A673 (cell line): ENCODE results near the gene PPRC1.

ENCODE experiments used
- EZH2 ChIP-seq: fragments of 200-600 bp; sonication (generic); IDR thresholded peaks from 2 replicates; pipeline ENCODE4 v1.6.1; 2017; ENCODE audit warnings: borderline replicate concordance, low read depth, mild to moderate bottlenecking, mixed read lengths, antibody characterized with exemption, low read length; ENCODE audit not compliant: poor library complexity, severe bottlenecking
- TF ChIP-seq, protein P1 (sequence below): fragments of 300-800, 200-600 bp; sonication (generic); conservative IDR thresholded peaks from 2 replicates; pipeline ENCODE4 v1.5.1; 2017; ENCODE audit warnings: low read depth, mild to moderate bottlenecking, antibody characterized with exemption, low read length, moderate library complexity, mixed read lengths

GRCh38 chr10:102114861-102115618 is 17.8 kb upstream of the PPRC1 start:
- no peak for TF ChIP-seq EZH2
- TF ChIP-seq, protein P1, sequence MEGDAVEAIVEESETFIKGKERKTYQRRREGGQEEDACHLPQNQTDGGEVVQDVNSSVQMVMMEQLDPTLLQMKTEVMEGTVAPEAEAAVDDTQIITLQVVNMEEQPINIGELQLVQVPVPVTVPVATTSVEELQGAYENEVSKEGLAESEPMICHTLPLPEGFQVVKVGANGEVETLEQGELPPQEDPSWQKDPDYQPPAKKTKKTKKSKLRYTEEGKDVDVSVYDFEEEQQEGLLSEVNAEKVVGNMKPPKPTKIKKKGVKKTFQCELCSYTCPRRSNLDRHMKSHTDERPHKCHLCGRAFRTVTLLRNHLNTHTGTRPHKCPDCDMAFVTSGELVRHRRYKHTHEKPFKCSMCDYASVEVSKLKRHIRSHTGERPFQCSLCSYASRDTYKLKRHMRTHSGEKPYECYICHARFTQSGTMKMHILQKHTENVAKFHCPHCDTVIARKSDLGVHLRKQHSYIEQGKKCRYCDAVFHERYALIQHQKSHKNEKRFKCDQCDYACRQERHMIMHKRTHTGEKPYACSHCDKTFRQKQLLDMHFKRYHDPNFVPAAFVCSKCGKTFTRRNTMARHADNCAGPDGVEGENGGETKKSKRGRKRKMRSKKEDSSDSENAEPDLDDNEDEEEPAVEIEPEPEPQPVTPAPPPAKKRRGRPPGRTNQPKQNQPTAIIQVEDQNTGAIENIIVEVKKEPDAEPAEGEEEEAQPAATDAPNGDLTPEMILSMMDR = no peak
